Vagina (tissue), 2 donors: ENCODE data around the gene CLCN6.

Experiments
- CTCF ChIP-seq, 3 experiments: fragments of 450-650 bp in 2 of 3; fragments of 200-600 bp in 1 of 3; sonication (generic) in 1 of 3; IDR thresholded peaks; one replicate each; pipeline ENCODE4 v1.5.1; 2017 to 2019; ENCODE audit warnings: antibody characterized with exemption in 3 of 3, mild to moderate bottlenecking in 2 of 3, moderate library complexity in 2 of 3
- POLR2A ChIP-seq, 2 donors: fragments of 450-650 bp; IDR thresholded peaks; one replicate each; pipeline ENCODE4 v1.6.1; 2017; ENCODE audit warnings: antibody characterized with exemption in 2 of 2, mild to moderate bottlenecking in 2 of 2, moderate library complexity in 2 of 2
- POLR2AphosphoS5 ChIP-seq, 2 donors: sonication (generic); formaldehyde crosslinking; IDR thresholded peaks; one replicate each; pipeline ENCODE4 v1.9.0; 2017; ENCODE audit warnings: antibody characterized with exemption in 2 of 2, mild to moderate bottlenecking in 2 of 2, low read depth in 1 of 2; ENCODE audit not compliant: insufficient read depth in 1 of 2

- TF ChIP-seq CTCF (IDR thresholded peaks at IDR 0.05): no peak
- no peak for TF ChIP-seq POLR2A (IDR thresholded peaks at IDR 0.05)
- no peak for TF ChIP-seq POLR2AphosphoS5 (IDR thresholded peaks at IDR 0.05; ENCODE audit: insufficient read depth in 1 of 2, low read depth in 1 of 2)
These were observed 27.7 kb upstream of the CLCN6 start for GRCh38 chr1:11778336-11778735.
